GM18505 (cell line): ENCODE results near the gene CXCR5.
A peak's percentile ranks its signal among the peaks of the same experiment; 100 is the strongest.
"Not testable (repeated sequence)": the region's sequence is repeated elsewhere in the genome, so short reads cannot be mapped to it uniquely, and the experiment has no call there.

Source experiments
- ATAC-seq: cut with Tn5 transposase; IDR thresholded peaks from one replicate; pipeline ENCODE4 v1.9.1; 2021; ENCODE audit not compliant: unreplicated experiment
- POLR2A ChIP-seq: IDR thresholded peaks from 4 replicates; pipeline ENCODE4 v1.6.1; 2011; ENCODE audit warnings: borderline replicate concordance; ENCODE audit not compliant: insufficient read depth, insufficient read length; ENCODE audit errors: extremely low read depth

The CXCR5 gene

GRCh38 chr11:118883368-118884071 lies at the start of gene CXCR5:
TSS of gene CXCR5 (plus strand) at chr11:118883892. CDS start at chr11:118883942, 50 bp downstream.
- TF ChIP-seq POLR2A = peak; percentile 44
- no peak for ATAC-seq

- TF ChIP-seq POLR2A = no peak
- no peak for ATAC-seq
Observed at GRCh38 chr11:118834427-118835028, 49.2 kb upstream of the CXCR5 start.

GRCh38 chr11:118837868-118838267 lies 45.8 kb upstream of the CXCR5 start:
- ATAC-seq = no peak
- TF ChIP-seq POLR2A = no peak

- peak; percentile 58 for ATAC-seq
- TF ChIP-seq POLR2A = no peak
Observed at GRCh38 chr11:118838905-118839553, 44.7 kb upstream of the CXCR5 start.

GRCh38 chr11:118841469-118842242 lies 42.0 kb upstream of the CXCR5 start:
- TF ChIP-seq POLR2A = peak; percentile 32
- ATAC-seq = no peak

GRCh38 chr11:118842369-118842768 lies 41.3 kb upstream of the CXCR5 start:
- no peak for TF ChIP-seq POLR2A
- no peak for ATAC-seq

- ATAC-seq = not testable (repeated sequence)
Observed at GRCh38 chr11:118842843-118843242, 40.8 kb upstream of the CXCR5 start.

- TF ChIP-seq POLR2A = no peak
- no peak for ATAC-seq
Observed at GRCh38 chr11:118843565-118843964, 40.1 kb upstream of the CXCR5 start.

- no peak for ATAC-seq
- no peak for TF ChIP-seq POLR2A
Observed at GRCh38 chr11:118845369-118845768, 38.3 kb upstream of the CXCR5 start.

- ATAC-seq = no peak
- no peak for TF ChIP-seq POLR2A
Observed at GRCh38 chr11:118846181-118846935, 37.3 kb upstream of the CXCR5 start.

GRCh38 chr11:118849825-118850224 lies 33.9 kb upstream of the CXCR5 start:
- TF ChIP-seq POLR2A = no peak
- no peak for ATAC-seq

- TF ChIP-seq POLR2A = no peak
- ATAC-seq = no peak
Observed at GRCh38 chr11:118851970-118852369, 31.7 kb upstream of the CXCR5 start.

- no peak for TF ChIP-seq POLR2A
- ATAC-seq = no peak
Observed at GRCh38 chr11:118853678-118854077, 30.0 kb upstream of the CXCR5 start.

GRCh38 chr11:118856314-118856713 lies 27.4 kb upstream of the CXCR5 start:
- ATAC-seq = no peak
- no peak for TF ChIP-seq POLR2A

GRCh38 chr11:118857385-118857784 lies 26.3 kb upstream of the CXCR5 start:
- TF ChIP-seq POLR2A = no peak
- ATAC-seq = no peak
